Testis (tissue), 2 donors: ENCODE results near the gene UBASH3B.

Experiments used
- POLR2A ChIP-seq: fragments of 450-650 bp; IDR thresholded peaks from one replicate; pipeline ENCODE4 v1.6.1; 2017; ENCODE audit warnings: antibody characterized with exemption, mild to moderate bottlenecking, moderate library complexity
- TF ChIP-seq, protein P1 (sequence below), 3 experiments: fragments of 450-650 bp in 2 of 3; fragments of 200-600 bp in 1 of 3; sonication (generic) in 1 of 3; IDR thresholded peaks; one replicate each; pipeline ENCODE4 v1.5.1; 2016 to 2019; ENCODE audit warnings: antibody characterized with exemption in 3 of 3, mild to moderate bottlenecking in 2 of 3, moderate library complexity in 1 of 3

DNA sequence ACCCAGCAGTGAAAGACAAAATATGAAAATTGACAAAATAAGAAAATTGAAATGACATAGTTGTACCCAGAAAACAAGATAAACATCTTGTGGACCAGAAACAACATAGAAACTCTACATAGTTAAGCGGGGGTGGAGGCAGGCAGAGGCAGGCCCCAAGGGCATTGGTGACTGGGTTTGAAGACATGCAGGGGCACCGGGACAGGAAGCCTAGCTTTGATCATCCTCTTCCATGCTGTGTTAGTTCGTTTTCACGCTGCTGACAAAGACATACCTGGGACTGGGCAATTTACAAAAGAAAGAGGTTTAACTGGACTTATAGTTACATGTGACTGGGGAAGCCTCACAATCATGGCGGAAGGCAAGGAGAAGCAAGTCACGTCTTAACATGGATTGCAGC is 149.3 kb downstream of the UBASH3B start:
- TF ChIP-seq POLR2A: no peak
- TF ChIP-seq, protein P1, sequence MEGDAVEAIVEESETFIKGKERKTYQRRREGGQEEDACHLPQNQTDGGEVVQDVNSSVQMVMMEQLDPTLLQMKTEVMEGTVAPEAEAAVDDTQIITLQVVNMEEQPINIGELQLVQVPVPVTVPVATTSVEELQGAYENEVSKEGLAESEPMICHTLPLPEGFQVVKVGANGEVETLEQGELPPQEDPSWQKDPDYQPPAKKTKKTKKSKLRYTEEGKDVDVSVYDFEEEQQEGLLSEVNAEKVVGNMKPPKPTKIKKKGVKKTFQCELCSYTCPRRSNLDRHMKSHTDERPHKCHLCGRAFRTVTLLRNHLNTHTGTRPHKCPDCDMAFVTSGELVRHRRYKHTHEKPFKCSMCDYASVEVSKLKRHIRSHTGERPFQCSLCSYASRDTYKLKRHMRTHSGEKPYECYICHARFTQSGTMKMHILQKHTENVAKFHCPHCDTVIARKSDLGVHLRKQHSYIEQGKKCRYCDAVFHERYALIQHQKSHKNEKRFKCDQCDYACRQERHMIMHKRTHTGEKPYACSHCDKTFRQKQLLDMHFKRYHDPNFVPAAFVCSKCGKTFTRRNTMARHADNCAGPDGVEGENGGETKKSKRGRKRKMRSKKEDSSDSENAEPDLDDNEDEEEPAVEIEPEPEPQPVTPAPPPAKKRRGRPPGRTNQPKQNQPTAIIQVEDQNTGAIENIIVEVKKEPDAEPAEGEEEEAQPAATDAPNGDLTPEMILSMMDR (IDR thresholded peaks at IDR 0.05): no peak
